Activated naive CD4-positive, alpha-beta T cell treated with anti-CD3 and anti-CD28 coated beads, Interleukin-2, amount 50 U/mL, for 24 hours (primary cell): ENCODE measurements around the gene CELSR2.

ENCODE experiments used
- H3K27ac Mint-ChIP-seq: one replicate; pipeline ENCODE4 v1.8.0; 2021; ENCODE audit warnings: mild to moderate bottlenecking, mixed read lengths
- H3K27me3 Mint-ChIP-seq: one replicate; pipeline ENCODE4 v1.8.0; 2021; ENCODE audit warnings: mixed read lengths
- H3K36me3 Mint-ChIP-seq: one replicate; pipeline ENCODE4 v1.8.0; 2021; ENCODE audit warnings: mixed read lengths
- H3K4me1 Mint-ChIP-seq: one replicate; pipeline ENCODE4 v1.8.0; 2021; ENCODE audit warnings: mixed read lengths
- H3K4me3 Mint-ChIP-seq: one replicate; pipeline ENCODE4 v1.8.0; 2021; ENCODE audit warnings: mild to moderate bottlenecking, mixed read lengths
- H3K9me3 Mint-ChIP-seq: one replicate; pipeline ENCODE4 v1.8.0; 2021; ENCODE audit warnings: mixed read lengths

The CELSR2 gene

GRCh38 chr1:109312978-109313775, 63.8 kb downstream of the CELSR2 start:
- Mint-ChIP-seq H3K4me1 (no peaks in the 10 kb centered on the region), H3K4me3 (no peak overlapping the region), H3K27me3 (no peaks in the 10 kb centered on the region), H3K36me3 (no peaks in the 10 kb centered on the region), H3K9me3 (no peaks in the 10 kb centered on the region), H3K27ac (no peak overlapping the region)

DNA sequence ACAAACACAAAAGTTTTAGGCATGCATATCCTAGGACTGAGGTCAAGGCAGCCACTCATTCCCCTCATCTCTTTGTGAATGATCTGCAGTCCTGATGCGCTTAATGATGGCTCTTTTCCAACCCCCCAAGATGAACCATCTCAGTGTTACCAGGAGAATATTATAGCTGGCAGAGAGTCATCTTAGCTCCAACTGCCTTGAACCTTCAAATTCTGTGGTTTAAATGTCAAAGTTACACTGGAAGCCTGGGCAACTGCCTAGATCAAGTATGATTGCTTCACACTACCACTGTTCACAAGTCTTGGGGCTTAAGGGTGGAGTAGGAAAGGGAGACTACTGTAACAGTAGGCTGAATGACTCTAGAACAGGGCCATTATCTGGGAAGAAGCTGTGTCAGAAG, 65.5 kb downstream of the CELSR2 start:
- H3K27me3 Mint-ChIP-seq = no peaks in the 10 kb centered on the region
- no peaks in the 10 kb centered on the region for H3K9me3 Mint-ChIP-seq
- H3K4me1 Mint-ChIP-seq = no peaks in the 10 kb centered on the region
- H3K36me3 Mint-ChIP-seq = no peaks in the 10 kb centered on the region
- no peak overlapping the region for H3K27ac Mint-ChIP-seq
- no peak overlapping the region for H3K4me3 Mint-ChIP-seq

- Mint-ChIP-seq H3K27me3 (no peaks in the 10 kb centered on the region), H3K9me3 (no peaks in the 10 kb centered on the region), H3K36me3 (no peaks in the 10 kb centered on the region), H3K4me1 (no peaks in the 10 kb centered on the region), H3K27ac (no peak overlapping the region), H3K4me3 (no peak overlapping the region)
Observed at GRCh38 chr1:109315288-109315687, 65.9 kb downstream of the CELSR2 start.

GRCh38 chr1:109316506-109316905, 67.2 kb downstream of the CELSR2 start:
- Mint-ChIP-seq H3K27me3 (no peaks in the 10 kb centered on the region), H3K4me3 (no peak overlapping the region), H3K27ac (no peak overlapping the region), H3K9me3 (no peaks in the 10 kb centered on the region), H3K36me3 (no peaks in the 10 kb centered on the region), H3K4me1 (no peaks in the 10 kb centered on the region)

- no peaks in the 10 kb centered on the region for H3K9me3 Mint-ChIP-seq
- no peaks in the 10 kb centered on the region for H3K36me3 Mint-ChIP-seq
- H3K4me3 Mint-ChIP-seq = no peak overlapping the region
- no peak overlapping the region for H3K27ac Mint-ChIP-seq
- H3K4me1 Mint-ChIP-seq = no peaks in the 10 kb centered on the region
- no peaks in the 10 kb centered on the region for H3K27me3 Mint-ChIP-seq
Observed at GRCh38 chr1:109319114-109319513, 69.8 kb downstream of the CELSR2 start.

- no peak overlapping the region for H3K27ac Mint-ChIP-seq
- peaks cover 1% of the 10 kb centered on the region for H3K27me3 Mint-ChIP-seq
- H3K36me3 Mint-ChIP-seq = no peaks in the 10 kb centered on the region
- no peaks in the 10 kb centered on the region for H3K9me3 Mint-ChIP-seq
- H3K4me3 Mint-ChIP-seq = no peak overlapping the region
- H3K4me1 Mint-ChIP-seq = no peaks in the 10 kb centered on the region
Observed at GRCh38 chr1:109322974-109323373, 73.6 kb downstream of the CELSR2 start.
